Neuronal stem cell (in vitro differentiated cells): ENCODE results near the gene BCL11B.
A peak's percentile ranks its signal among the peaks of the same experiment; 100 is the strongest.

ENCODE experiments used
- DNase-seq: peaks from one replicate; pipeline ENCODE4 v3.0.0-alpha.2; 2013; ENCODE audit warnings: low spot score
- H2AFZ ChIP-seq: one replicate; pipeline ENCODE4 v1.6.1; 2013; ENCODE audit warnings: mild to moderate bottlenecking, low read length, inconsistent platforms
- H2AK5ac ChIP-seq: 2 replicates; pipeline ENCODE4 v1.6.1; 2013; ENCODE audit warnings: low read depth, mild to moderate bottlenecking, inconsistent platforms, low read length, moderate library complexity, mixed read lengths
- H2BK120ac ChIP-seq: 2 replicates; pipeline ENCODE4 v1.6.1; 2013; ENCODE audit warnings: low read depth, mild to moderate bottlenecking, inconsistent platforms, low read length, moderate library complexity, mixed read lengths
- H2BK12ac ChIP-seq: one replicate; pipeline ENCODE4 v1.6.1; 2013; ENCODE audit warnings: low read length, inconsistent platforms
- H2BK15ac ChIP-seq: 2 replicates; pipeline ENCODE4 v1.6.1; 2013; ENCODE audit warnings: mild to moderate bottlenecking, low read length, inconsistent platforms, mixed read lengths
- H2BK5ac ChIP-seq: one replicate; pipeline ENCODE4 v1.6.1; 2013; ENCODE audit warnings: inconsistent platforms, mild to moderate bottlenecking, low read length, moderate library complexity
- H3K14ac ChIP-seq: one replicate; pipeline ENCODE4 v1.6.1; 2013; ENCODE audit warnings: low read length, inconsistent platforms
- H3K18ac ChIP-seq: 2 replicates; pipeline ENCODE4 v1.6.1; 2013; ENCODE audit warnings: low read length, inconsistent platforms
- H3K23ac ChIP-seq: 2 replicates; pipeline ENCODE4 v1.6.1; 2013; ENCODE audit warnings: low read depth, mild to moderate bottlenecking, mixed read lengths, low read length, inconsistent platforms; ENCODE audit not compliant: poor library complexity
- H3K27ac ChIP-seq: replicated peaks from 3 replicates; pipeline ENCODE4 v1.5.1; 2013; ENCODE audit warnings: low read length, inconsistent platforms
- H3K27me3 ChIP-seq, 3 experiments: 2 replicates each; pipeline ENCODE4 v1.6.1; 2013; ENCODE audit warnings: low read length in 3 of 3, mild to moderate bottlenecking in 2 of 3, inconsistent platforms in 1 of 3, low read depth in 1 of 3, mixed read lengths in 1 of 3, moderate library complexity in 1 of 3; ENCODE audit not compliant: control insufficient read depth in 3 of 3, insufficient read depth in 3 of 3
- H3K36me3 ChIP-seq, 2 donors: replicated peaks in 1 of 2; 2 replicates each; pipeline ENCODE4 v1.6.1; 2013; ENCODE audit warnings: low read length in 2 of 2; ENCODE audit not compliant: control insufficient read depth in 2 of 2, insufficient read depth in 2 of 2
- H3K4ac ChIP-seq: 2 replicates; pipeline ENCODE4 v1.6.1; 2013; ENCODE audit warnings: inconsistent platforms, mild to moderate bottlenecking, low read length, moderate library complexity
- H3K4me1 ChIP-seq, 2 donors: 1 replicate in 1 of 2; 2 replicates in 1 of 2; pipeline ENCODE4 v1.6.1; 2013; ENCODE audit warnings: low read length in 2 of 2, low read depth in 1 of 2; ENCODE audit not compliant: control insufficient read depth in 2 of 2, insufficient read depth in 1 of 2
- H3K4me2 ChIP-seq: one replicate; pipeline ENCODE4 v1.6.1; 2013; ENCODE audit warnings: mild to moderate bottlenecking, low read length, inconsistent platforms; ENCODE audit not compliant: insufficient read depth, poor library complexity, severe bottlenecking
- H3K4me3 ChIP-seq, 2 donors: 2 replicates each; pipeline ENCODE4 v1.5.1; 2013; ENCODE audit warnings: low read length in 2 of 2, mild to moderate bottlenecking in 2 of 2, inconsistent platforms in 1 of 2, moderate library complexity in 1 of 2
- H3K79me1 ChIP-seq: one replicate; pipeline ENCODE4 v1.6.1; 2013; ENCODE audit warnings: low read depth, mild to moderate bottlenecking, inconsistent platforms, low read length, moderate library complexity
- H3K9ac ChIP-seq: one replicate; pipeline ENCODE4 v1.6.1; 2013; ENCODE audit warnings: mild to moderate bottlenecking, low read depth, low read length, inconsistent platforms; ENCODE audit not compliant: poor library complexity
- H3K9me3 ChIP-seq, 2 donors: replicated peaks in 1 of 2; 2 replicates each; pipeline versions ENCODE3 to v1.6.1; 2013; ENCODE audit warnings: low read length in 2 of 2, mild to moderate bottlenecking in 2 of 2, inconsistent platforms in 1 of 2, low read depth in 1 of 2, mixed read lengths in 1 of 2, moderate library complexity in 1 of 2; ENCODE audit not compliant: control insufficient read depth in 2 of 2, insufficient read depth in 1 of 2
- H4K8ac ChIP-seq: one replicate; pipeline ENCODE4 v1.6.1; 2013; ENCODE audit warnings: low read depth, mild to moderate bottlenecking, inconsistent platforms, low read length, moderate library complexity
- H4K91ac ChIP-seq: one replicate; pipeline ENCODE4 v1.6.1; 2013; ENCODE audit warnings: low read length, low read depth, mild to moderate bottlenecking, inconsistent platforms; ENCODE audit not compliant: poor library complexity
- WGBS, 2 donors: extraction: QIAGEN DNeasy Blood & Tissue Kit; methylation state at CpG; one replicate each; pipeline ENCODE4 v1.1.7; 2013; ENCODE audit warnings: missing lambda C conversion rate in 2 of 2, mixed read lengths in 1 of 2; ENCODE audit not compliant: insufficient read length in 2 of 2, insufficient replicate concordance in 1 of 2; ENCODE audit errors: extremely low coverage in 2 of 2; 5-methylcytosine and 5-hydroxymethylcytosine counted together

The BCL11B gene

DNA sequence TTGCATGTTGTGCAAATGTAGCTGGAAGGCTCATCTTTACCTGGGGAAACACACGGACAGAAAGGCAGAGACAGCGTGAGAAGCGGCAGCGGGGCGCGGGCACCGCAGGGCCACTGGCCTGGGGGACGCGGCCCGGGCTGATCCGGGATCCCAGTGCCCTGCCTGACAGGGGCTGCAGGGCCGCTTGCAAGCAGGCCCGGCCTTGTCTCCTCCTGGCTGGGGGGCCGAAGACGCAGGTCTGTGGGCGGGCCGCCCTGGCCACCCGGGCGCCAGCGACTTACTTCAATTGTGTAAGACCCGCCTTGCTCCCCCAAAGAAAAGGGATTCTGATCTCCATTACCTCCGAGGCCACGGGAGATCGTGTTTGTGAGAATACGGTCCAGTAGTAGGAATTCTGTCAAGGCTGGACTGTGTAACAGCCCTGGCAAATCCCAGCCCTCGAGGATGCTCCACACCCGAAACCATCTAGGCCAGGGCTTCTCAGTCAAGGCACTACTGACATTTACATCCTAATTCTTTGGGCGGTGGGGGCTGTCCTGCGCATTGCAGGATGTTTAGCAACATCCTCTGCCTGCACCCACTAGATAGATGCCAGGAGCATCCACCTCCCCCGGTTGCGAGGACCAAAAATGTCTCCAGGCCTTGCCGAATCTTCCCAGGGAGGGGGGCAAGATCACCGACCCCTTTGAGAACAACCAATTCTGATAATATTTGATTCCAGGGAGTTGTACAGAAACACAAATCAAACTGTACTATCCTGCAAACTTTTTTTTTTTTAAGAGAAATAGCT, 95.6 kb downstream of the BCL11B start:
- peak overlapping the region; percentile 56 for H2BK15ac ChIP-seq
- H3K4me3 ChIP-seq = no peak overlapping the region
- H2BK5ac ChIP-seq = no peak overlapping the region
- H3K79me1 ChIP-seq = peaks cover 3% of the 10 kb centered on the region
- H3K9ac ChIP-seq = peak overlapping the region; percentile 44
- H2AK5ac ChIP-seq = peak overlapping the region; percentile 21
- H3K27me3 ChIP-seq = peaks cover 0 to 3% (median 0%) of the 10 kb centered on the region in 3 experiments
- no peak overlapping the region for H3K27ac ChIP-seq
- peak overlapping the region; percentile 55 for H3K18ac ChIP-seq
- no peak overlapping the region for H2BK12ac ChIP-seq
- no CpG with 5 or more reads among the region's 33 CpGs for WGBS, 2 donors
- no peak overlapping the region for H3K4ac ChIP-seq
- H3K23ac ChIP-seq = no peak overlapping the region
- no peaks in the 10 kb centered on the region for H3K4me1 ChIP-seq
- no peak overlapping the region for H3K4me2 ChIP-seq
- H3K14ac ChIP-seq = peak overlapping the region; percentile 51
- H4K8ac ChIP-seq = no peak overlapping the region
- no peak overlapping the region for H2AFZ ChIP-seq
- H3K9me3 ChIP-seq = peaks cover 0 to 6% of the 10 kb centered on the region in 2 donors
- DNase-seq = no peak
- H4K91ac ChIP-seq = no peak overlapping the region
- H3K36me3 ChIP-seq = no peaks in the 10 kb centered on the region
- H2BK120ac ChIP-seq = no peak overlapping the region

DNA sequence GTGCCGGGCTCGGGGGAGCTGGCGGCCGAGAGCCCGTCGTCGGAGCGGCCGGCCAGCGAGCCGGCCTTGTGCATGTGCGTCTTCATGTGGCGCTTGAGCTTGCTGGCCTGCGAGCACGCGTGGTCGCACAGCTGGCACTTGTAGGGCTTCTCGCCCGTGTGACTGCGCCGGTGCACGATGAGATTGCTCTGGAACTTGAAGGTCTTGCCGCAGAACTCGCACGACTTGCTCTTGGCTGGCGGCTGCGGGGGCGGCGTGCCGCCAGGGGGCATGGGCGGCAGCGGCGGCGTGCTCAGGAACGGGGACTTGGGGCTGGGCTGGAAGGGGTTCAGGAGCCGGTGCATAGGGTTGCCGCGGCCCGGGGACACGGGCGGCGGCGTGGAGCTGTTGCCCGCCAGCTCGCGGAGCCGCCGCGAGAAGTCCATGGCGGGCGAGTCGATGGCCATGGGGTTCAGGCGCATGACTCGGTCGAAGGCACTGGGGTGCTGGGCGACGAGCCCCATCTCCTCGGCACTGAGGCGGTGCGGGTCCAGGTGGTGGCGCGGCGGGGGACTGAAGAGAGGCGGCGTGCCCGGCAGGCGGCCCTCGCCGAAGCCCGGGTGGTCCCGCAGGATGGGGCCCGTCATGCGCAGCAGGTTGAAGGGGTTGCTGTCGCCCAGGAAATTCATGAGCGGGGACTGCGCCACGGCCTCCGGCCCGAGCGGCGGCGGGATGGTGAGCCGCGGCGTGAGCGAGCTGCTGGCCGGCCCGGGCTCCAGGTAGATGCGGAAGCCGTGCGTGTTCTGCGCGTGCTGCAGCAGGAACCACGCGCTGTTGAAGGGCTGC, 96.5 kb downstream of the BCL11B start:
- H3K4me1 ChIP-seq = no peaks in the 10 kb centered on the region
- H2BK15ac ChIP-seq = peak overlapping the region; percentile 56
- no CpG with 5 or more reads among the region's 95 CpGs for WGBS, 2 donors
- peak overlapping the region; percentile 51 for H3K14ac ChIP-seq
- H2BK12ac ChIP-seq = no peak overlapping the region
- no peak overlapping the region for H3K27ac ChIP-seq
- H3K23ac ChIP-seq = no peak overlapping the region
- H3K4me2 ChIP-seq = no peak overlapping the region
- peak overlapping the region; percentile 28 for H2AK5ac ChIP-seq
- peak overlapping the region; percentile 65 for H4K8ac ChIP-seq
- H3K4me3 ChIP-seq = peak overlapping the region in 1 of 2 donors; percentile 47
- H3K4ac ChIP-seq = no peak overlapping the region
- no peak overlapping the region for H2BK5ac ChIP-seq
- peak overlapping the region; percentile 44 for H3K9ac ChIP-seq
- H3K27me3 ChIP-seq = peaks cover 0 to 6% (median 0%) of the 10 kb centered on the region in 3 experiments
- DNase-seq = no peak
- peaks cover 0 to 6% of the 10 kb centered on the region in 2 donors for H3K9me3 ChIP-seq
- H2AFZ ChIP-seq = no peak overlapping the region
- no peak overlapping the region for H2BK120ac ChIP-seq
- peaks cover 3% of the 10 kb centered on the region for H3K79me1 ChIP-seq
- no peak overlapping the region for H4K91ac ChIP-seq
- peak overlapping the region; percentile 76 for H3K18ac ChIP-seq
- no peaks in the 10 kb centered on the region for H3K36me3 ChIP-seq

DNA sequence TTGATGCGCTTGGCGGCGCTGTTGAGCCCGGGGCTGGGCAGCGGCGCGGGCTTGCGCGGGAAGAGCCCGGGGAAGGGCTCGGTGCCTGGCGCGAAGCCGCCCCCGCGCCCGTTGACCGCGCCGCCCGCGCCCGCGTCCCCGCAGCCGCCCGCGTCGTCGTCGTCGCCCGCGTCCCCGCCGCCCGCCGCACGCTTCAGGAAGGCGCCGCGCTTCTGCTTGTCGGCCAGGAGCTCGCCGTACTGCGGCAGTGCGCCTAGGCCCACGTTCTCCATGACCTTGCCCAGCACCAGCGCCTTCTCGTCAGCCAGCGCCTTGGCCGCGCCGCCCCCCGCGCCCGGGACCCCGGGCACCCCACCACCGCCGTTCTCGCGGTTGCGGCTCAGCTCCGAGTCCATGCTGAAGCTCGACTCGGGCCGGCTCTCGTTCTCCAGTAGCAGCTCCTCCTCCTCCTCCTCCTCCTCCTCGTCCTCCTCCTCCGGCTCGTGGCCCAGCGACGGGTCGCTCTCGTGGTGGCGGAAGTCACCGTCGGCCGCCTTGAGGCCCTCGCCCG, 97.2 kb downstream of the BCL11B start:
- no peak overlapping the region for H2AFZ ChIP-seq
- DNase-seq = no peak
- H3K9me3 ChIP-seq = peaks cover 0 to 6% of the 10 kb centered on the region in 2 donors
- H2BK12ac ChIP-seq = no peak overlapping the region
- no peak overlapping the region for H3K9ac ChIP-seq
- H3K36me3 ChIP-seq = no peaks in the 10 kb centered on the region
- no CpG with 5 or more reads among the region's 81 CpGs for WGBS, 2 donors
- no peak overlapping the region for H2AK5ac ChIP-seq
- H3K79me1 ChIP-seq = peaks cover 3% of the 10 kb centered on the region
- no peak overlapping the region for H4K91ac ChIP-seq
- H3K4me2 ChIP-seq = no peak overlapping the region
- H2BK5ac ChIP-seq = no peak overlapping the region
- H2BK15ac ChIP-seq = peak overlapping the region; percentile 24
- no peak overlapping the region for H2BK120ac ChIP-seq
- no peak overlapping the region for H3K23ac ChIP-seq
- no peak overlapping the region for H3K27ac ChIP-seq
- no peaks in the 10 kb centered on the region for H3K4me1 ChIP-seq
- H3K4me3 ChIP-seq = peak overlapping the region in 1 of 2 donors; percentile 47
- H3K14ac ChIP-seq = no peak overlapping the region
- H4K8ac ChIP-seq = no peak overlapping the region
- H3K4ac ChIP-seq = no peak overlapping the region
- peaks cover 0 to 13% (median 0%) of the 10 kb centered on the region in 3 experiments for H3K27me3 ChIP-seq
- H3K18ac ChIP-seq = peak overlapping the region; percentile 2
